SK-N-SH (cell line): ENCODE results near the gene KMT2A. TPM values are rescaled to one million over a fixed set of nuclear protein-coding genes. Genes with fewer than 3 reads are reported as not detected.
A peak's percentile ranks its signal among the peaks of the same experiment; 100 is the strongest.

Experiments used
- CTCF ChIA-PET: fragments of 300-600, 350-600 bp; formaldehyde crosslinking; extraction: SDS; loops from one replicate; lab custom pipeline; 2021; lab: Yijun Ruan, JAX
- POLR2A ChIA-PET: fragments of 350-600 bp; sonication (Branson Sonifier 250); formaldehyde crosslinking; extraction: SDS; loops from one replicate; lab custom pipeline; 2020; ENCODE audit warnings: antibody characterized with exemption, inconsistent platforms; lab: Yijun Ruan, JAX
- DNase-seq: peaks from one replicate; pipeline ENCODE4 v3.0.0; 2012
- H2AFZ ChIP-seq: fragments of 200-600 bp; sonication (generic); 2 replicates; pipeline ENCODE4 v1.8.1; 2016; ENCODE audit warnings: antibody characterized with exemption, mild to moderate bottlenecking, low read depth
- H3F3A ChIP-seq: fragments of 200-600 bp; sonication (generic); replicated peaks from 2 replicates; pipeline ENCODE3; 2016; ENCODE audit warnings: antibody characterized with exemption, mild to moderate bottlenecking; ENCODE audit not compliant: insufficient read depth
- H3K27ac ChIP-seq, 2 experiments: fragments of 200-500 bp in 1 of 2; fragments of 200-600 bp in 1 of 2; sonication (Bioruptor generic) in 1 of 2; sonication (generic), shearing (Covaris generic) in 1 of 2; 2 replicates each; pipeline versions ENCODE4 v1.5.1 to v1.6.1; 2014 to 2016; ENCODE audit warnings: low read depth in 2 of 2, inconsistent platforms in 1 of 2, low read length in 1 of 2, mild to moderate bottlenecking in 1 of 2, mixed read lengths in 1 of 2
- H3K27me3 ChIP-seq: fragments of 200-600 bp; sonication (generic), shearing (Covaris generic); 2 replicates; pipeline ENCODE4 v1.6.1; 2016; ENCODE audit warnings: mixed run types; ENCODE audit not compliant: insufficient read depth
- H3K36me3 ChIP-seq, 2 experiments: fragments of 200-500 bp in 1 of 2; fragments of 200-600 bp in 1 of 2; sonication (Bioruptor generic) in 1 of 2; sonication (generic) in 1 of 2; replicated peaks in 1 of 2; 2 replicates each; pipeline versions ENCODE3 to v1.5.1; 2014 to 2016; ENCODE audit warnings: low read length in 1 of 2, mild to moderate bottlenecking in 1 of 2; ENCODE audit not compliant: insufficient read depth in 2 of 2, control insufficient read depth in 1 of 2
- H3K4me1 ChIP-seq, 2 experiments: fragments of 200-500 bp in 1 of 2; fragments of 200-600 bp in 1 of 2; sonication (Bioruptor generic) in 1 of 2; sonication (generic), shearing (Covaris generic) in 1 of 2; 2 replicates each; pipeline versions ENCODE4 v1.5.1 to v1.6.1; 2014 to 2016; ENCODE audit warnings: low read depth in 1 of 2, low read length in 1 of 2, mixed run types in 1 of 2; ENCODE audit not compliant: insufficient read depth in 2 of 2, control insufficient read depth in 1 of 2
- H3K4me2 ChIP-seq: fragments of 200-600 bp; sonication (generic), shearing (Covaris generic); 2 replicates; pipeline ENCODE4 v1.6.1; 2017; ENCODE audit warnings: mixed run types
- H3K4me3 ChIP-seq, 2 experiments: fragments of 200-500 bp in 1 of 2; fragments of 200-600 bp in 1 of 2; sonication (Bioruptor generic) in 1 of 2; sonication (generic), shearing (Covaris generic) in 1 of 2; 2 replicates each; pipeline versions ENCODE4 v1.5.1 to v1.8.1; 2014 to 2016; ENCODE audit warnings: low read depth in 2 of 2, inconsistent platforms in 1 of 2, low read length in 1 of 2, mild to moderate bottlenecking in 1 of 2, mixed read lengths in 1 of 2, moderate library complexity in 1 of 2
- H3K79me2 ChIP-seq: fragments of 200-600 bp; sonication (generic); 2 replicates; pipeline ENCODE4 v1.8.1; 2017; ENCODE audit warnings: mild to moderate bottlenecking; ENCODE audit not compliant: insufficient read depth
- H3K9ac ChIP-seq: fragments of 200-600 bp; sonication (generic); 2 replicates; pipeline ENCODE4 v1.6.1; 2017; ENCODE audit warnings: mixed run types
- H3K9me2 ChIP-seq: fragments of 200-600 bp; sonication (generic); 2 replicates; pipeline ENCODE4 v1.6.1; 2017; ENCODE audit warnings: mixed run types
- H3K9me3 ChIP-seq: fragments of 200-600 bp; sonication (generic); 2 replicates; pipeline ENCODE4 v1.6.1; 2017; ENCODE audit warnings: mixed run types, mild to moderate bottlenecking, moderate library complexity
- H4K20me1 ChIP-seq: fragments of 200-600 bp; sonication (generic); 2 replicates; pipeline ENCODE4 v1.6.1; 2017; ENCODE audit warnings: mild to moderate bottlenecking, mixed run types; ENCODE audit not compliant: insufficient read depth
- ELF1 ChIP-seq: IDR thresholded peaks from 2 replicates; pipeline ENCODE4 v1.4.0; 2012
- FOXJ3 ChIP-seq: sonication (generic); formaldehyde crosslinking; IDR thresholded peaks from 2 replicates; pipeline ENCODE4 v1.5.1; 2020; ENCODE audit warnings: mild to moderate bottlenecking, missing genetic modification reagents
- GABPA ChIP-seq: IDR thresholded peaks from 2 replicates; pipeline ENCODE4 v1.4.0; 2012; ENCODE audit warnings: low read depth, mild to moderate bottlenecking
- JUND ChIP-seq: IDR thresholded peaks from 2 replicates; pipeline ENCODE4 v1.4.0; 2012
- MEF2A ChIP-seq: IDR thresholded peaks from 2 replicates; pipeline ENCODE4 v1.4.0; 2012; ENCODE audit warnings: low read depth, borderline replicate concordance
- MXI1 ChIP-seq: IDR thresholded peaks from 2 replicates; pipeline ENCODE4 v1.6.1; 2012; ENCODE audit warnings: mild to moderate bottlenecking, low read depth, low read length, improper control_type of control experiment
- NFIC ChIP-seq: IDR thresholded peaks from 2 replicates; pipeline ENCODE4 v1.4.0; 2012; ENCODE audit warnings: borderline replicate concordance
- NRF1 ChIP-seq: IDR thresholded peaks from 2 replicates; pipeline ENCODE4 v1.6.1; 2012; ENCODE audit warnings: low read depth, mild to moderate bottlenecking, low read length
- POLR2AphosphoS5 ChIP-seq: IDR thresholded peaks from 2 replicates; pipeline ENCODE4 v1.6.1; 2012; ENCODE audit warnings: low read depth, low read length
- RXRA ChIP-seq: IDR thresholded peaks from 2 replicates; pipeline ENCODE4 v1.4.0; 2012; ENCODE audit warnings: low read depth, mild to moderate bottlenecking, borderline replicate concordance
- SMC3 ChIP-seq: IDR thresholded peaks from 2 replicates; pipeline ENCODE4 v1.6.1; 2012; ENCODE audit warnings: low read depth, low read length, improper control_type of control experiment
- TAF1 ChIP-seq: IDR thresholded peaks from 2 replicates; pipeline ENCODE4 v1.6.1; 2012; ENCODE audit warnings: low read depth, mild to moderate bottlenecking, low read length, moderate library complexity, borderline replicate concordance
- whole genome bisulfite sequencing: methylation state at CpG from one replicate; pipeline ENCODE4 v1.1.6; 2017; ENCODE audit warnings: low lambda C conversion rate; 5-methylcytosine and 5-hydroxymethylcytosine counted together
- polyA plus RNA-seq, 3 experiments: library from polyadenylated mRNA; depleted of rRNA; stranded (reverse); fragments of >200 nt; gene quantifications; 2 replicates each; pipeline ENCODE4 v1.2.3, GENCODE V29; 2012
- TF ChIP-seq, protein P1 (sequence below): IDR thresholded peaks from 2 replicates; pipeline ENCODE4 v1.6.1; 2012; ENCODE audit warnings: mild to moderate bottlenecking, low read depth, low read length, moderate library complexity
- TF ChIP-seq, protein P2 (sequence below): IDR thresholded peaks from 2 replicates; pipeline ENCODE4 v1.4.0; 2012; ENCODE audit warnings: low read depth, borderline replicate concordance
- TF ChIP-seq, protein P3 (sequence below): IDR thresholded peaks from 2 replicates; pipeline ENCODE4 v1.4.0; 2012; ENCODE audit warnings: low read depth
- TF ChIP-seq, protein P4 (sequence below): fragments of 150-350 bp; IDR thresholded peaks from 2 replicates; pipeline ENCODE4 v1.6.1; 2017; ENCODE audit warnings: antibody characterized with exemption, low read length, low read depth, borderline replicate concordance
- TF ChIP-seq, protein P5 (sequence below): fragments of 150-350 bp; IDR thresholded peaks from 2 replicates; pipeline ENCODE4 v1.6.1; 2016; ENCODE audit warnings: mild to moderate bottlenecking, low read depth, low read length

The KMT2A gene
- polyA plus RNA-seq, 1 of the 3 experiments (the other 2 are of a cell fraction): 15.7 TPM

- TF ChIP-seq, protein P1, sequence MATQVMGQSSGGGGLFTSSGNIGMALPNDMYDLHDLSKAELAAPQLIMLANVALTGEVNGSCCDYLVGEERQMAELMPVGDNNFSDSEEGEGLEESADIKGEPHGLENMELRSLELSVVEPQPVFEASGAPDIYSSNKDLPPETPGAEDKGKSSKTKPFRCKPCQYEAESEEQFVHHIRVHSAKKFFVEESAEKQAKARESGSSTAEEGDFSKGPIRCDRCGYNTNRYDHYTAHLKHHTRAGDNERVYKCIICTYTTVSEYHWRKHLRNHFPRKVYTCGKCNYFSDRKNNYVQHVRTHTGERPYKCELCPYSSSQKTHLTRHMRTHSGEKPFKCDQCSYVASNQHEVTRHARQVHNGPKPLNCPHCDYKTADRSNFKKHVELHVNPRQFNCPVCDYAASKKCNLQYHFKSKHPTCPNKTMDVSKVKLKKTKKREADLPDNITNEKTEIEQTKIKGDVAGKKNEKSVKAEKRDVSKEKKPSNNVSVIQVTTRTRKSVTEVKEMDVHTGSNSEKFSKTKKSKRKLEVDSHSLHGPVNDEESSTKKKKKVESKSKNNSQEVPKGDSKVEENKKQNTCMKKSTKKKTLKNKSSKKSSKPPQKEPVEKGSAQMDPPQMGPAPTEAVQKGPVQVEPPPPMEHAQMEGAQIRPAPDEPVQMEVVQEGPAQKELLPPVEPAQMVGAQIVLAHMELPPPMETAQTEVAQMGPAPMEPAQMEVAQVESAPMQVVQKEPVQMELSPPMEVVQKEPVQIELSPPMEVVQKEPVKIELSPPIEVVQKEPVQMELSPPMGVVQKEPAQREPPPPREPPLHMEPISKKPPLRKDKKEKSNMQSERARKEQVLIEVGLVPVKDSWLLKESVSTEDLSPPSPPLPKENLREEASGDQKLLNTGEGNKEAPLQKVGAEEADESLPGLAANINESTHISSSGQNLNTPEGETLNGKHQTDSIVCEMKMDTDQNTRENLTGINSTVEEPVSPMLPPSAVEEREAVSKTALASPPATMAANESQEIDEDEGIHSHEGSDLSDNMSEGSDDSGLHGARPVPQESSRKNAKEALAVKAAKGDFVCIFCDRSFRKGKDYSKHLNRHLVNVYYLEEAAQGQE: no peak
- TF ChIP-seq GABPA (no peak), RXRA (no peak)
These were observed 90.8 kb downstream of the KMT2A start, which contains the start of gene TTC36 (continued) for GRCh38 chr11:118527109-118527508.

DNA sequence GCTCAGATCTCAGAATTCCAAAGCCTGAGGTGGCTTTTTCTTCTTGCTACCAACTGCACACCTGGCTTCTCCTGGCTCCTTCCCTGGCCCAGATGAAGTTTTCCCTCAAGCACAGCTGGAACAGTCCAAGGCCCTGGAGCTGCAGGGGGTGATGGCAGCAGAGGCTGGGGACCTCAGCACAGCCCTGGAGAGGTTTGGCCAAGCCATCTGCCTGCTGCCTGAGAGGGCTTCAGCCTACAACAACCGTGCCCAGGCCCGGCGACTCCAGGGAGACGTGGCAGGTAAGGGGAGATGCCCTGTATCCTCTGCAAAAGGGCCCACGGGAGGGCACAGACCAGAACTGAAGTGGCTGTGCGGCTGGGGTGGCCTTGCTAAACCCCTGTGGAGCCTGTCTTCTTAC, 92.2 kb downstream of the KMT2A start:
- no peaks in the 10 kb centered on the region for H4K20me1 ChIP-seq
- H2AFZ ChIP-seq: no peak overlapping the region
- ChIA-PET CTCF (interaction anchor here (0.8 to 1.5 kb wide), 2 partner anchors 20 to 357 kb away, joined by 3 to 4 read pairs; no protein-coding TSS in a partner anchor), POLR2A (no interaction called here)
- peaks cover 17% of the 10 kb centered on the region for H3F3A ChIP-seq
- peaks cover 20 to 43% of the 10 kb centered on the region in 2 experiments for H3K36me3 ChIP-seq
- H3K27ac ChIP-seq: no peak overlapping the region
- H3K4me2 ChIP-seq: no peak overlapping the region
- 81% methylated on average over 6 of the region's 6 CpGs for WGBS
- no peak overlapping the region for H3K4me3 ChIP-seq
- no peak for TF ChIP-seq JUND
- no peaks in the 10 kb centered on the region for H3K9me2 ChIP-seq
- no peaks in the 10 kb centered on the region for H3K27me3 ChIP-seq
- DNase-seq: no peak
- H3K4me1 ChIP-seq: peaks cover 4 to 18% of the 10 kb centered on the region in 2 experiments; a peak in 3 of 4 replicates
- no peak overlapping the region for H3K9ac ChIP-seq
- no peaks in the 10 kb centered on the region for H3K9me3 ChIP-seq
- H3K79me2 ChIP-seq: no peaks in the 10 kb centered on the region; the same call in 1 of the 2 replicates

GRCh38 chr11:118529584-118530175, 93.4 kb downstream of the KMT2A start:
- 78% methylated on average over 5 of the region's 5 CpGs for WGBS
- ChIA-PET CTCF (interaction anchor here (0.6 to 1.5 kb wide), 3 partner anchors 8 to 359 kb away, joined by 3 to 4 read pairs (median 3); partner anchors contain the start of gene ARCN1), POLR2A (no interaction called here)
- Histone ChIP-seq H3K79me2 (no peaks in the 10 kb centered on the region; the same call in 1 of the 2 replicates), H3K9me2 (no peaks in the 10 kb centered on the region), H3K27me3 (no peaks in the 10 kb centered on the region), H3K9ac (peak overlapping the region; percentile 69; the same call in 1 of the 2 replicates), H3K36me3 (peaks cover 9 to 34% of the 10 kb centered on the region in 2 experiments)
- no peak for DNase-seq
- TF ChIP-seq, protein P2, sequence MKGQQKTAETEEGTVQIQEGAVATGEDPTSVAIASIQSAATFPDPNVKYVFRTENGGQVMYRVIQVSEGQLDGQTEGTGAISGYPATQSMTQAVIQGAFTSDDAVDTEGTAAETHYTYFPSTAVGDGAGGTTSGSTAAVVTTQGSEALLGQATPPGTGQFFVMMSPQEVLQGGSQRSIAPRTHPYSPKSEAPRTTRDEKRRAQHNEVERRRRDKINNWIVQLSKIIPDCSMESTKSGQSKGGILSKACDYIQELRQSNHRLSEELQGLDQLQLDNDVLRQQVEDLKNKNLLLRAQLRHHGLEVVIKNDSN: no peak
- TF ChIP-seq JUND: no peak
- TF ChIP-seq MEF2A: no peak
- no peak for TF ChIP-seq ELF1
- TF ChIP-seq SMC3: no peak
- TF ChIP-seq NRF1: no peak
- TF ChIP-seq FOXJ3: no peak
- TF ChIP-seq, protein P3, sequence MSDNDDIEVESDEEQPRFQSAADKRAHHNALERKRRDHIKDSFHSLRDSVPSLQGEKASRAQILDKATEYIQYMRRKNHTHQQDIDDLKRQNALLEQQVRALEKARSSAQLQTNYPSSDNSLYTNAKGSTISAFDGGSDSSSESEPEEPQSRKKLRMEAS: no peak
- no peak for TF ChIP-seq NFIC
- TF ChIP-seq RXRA: no peak
- no peak for TF ChIP-seq MXI1
- TF ChIP-seq, protein P4, sequence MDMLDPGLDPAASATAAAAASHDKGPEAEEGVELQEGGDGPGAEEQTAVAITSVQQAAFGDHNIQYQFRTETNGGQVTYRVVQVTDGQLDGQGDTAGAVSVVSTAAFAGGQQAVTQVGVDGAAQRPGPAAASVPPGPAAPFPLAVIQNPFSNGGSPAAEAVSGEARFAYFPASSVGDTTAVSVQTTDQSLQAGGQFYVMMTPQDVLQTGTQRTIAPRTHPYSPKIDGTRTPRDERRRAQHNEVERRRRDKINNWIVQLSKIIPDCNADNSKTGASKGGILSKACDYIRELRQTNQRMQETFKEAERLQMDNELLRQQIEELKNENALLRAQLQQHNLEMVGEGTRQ: no peak
- TF ChIP-seq, protein P5, sequence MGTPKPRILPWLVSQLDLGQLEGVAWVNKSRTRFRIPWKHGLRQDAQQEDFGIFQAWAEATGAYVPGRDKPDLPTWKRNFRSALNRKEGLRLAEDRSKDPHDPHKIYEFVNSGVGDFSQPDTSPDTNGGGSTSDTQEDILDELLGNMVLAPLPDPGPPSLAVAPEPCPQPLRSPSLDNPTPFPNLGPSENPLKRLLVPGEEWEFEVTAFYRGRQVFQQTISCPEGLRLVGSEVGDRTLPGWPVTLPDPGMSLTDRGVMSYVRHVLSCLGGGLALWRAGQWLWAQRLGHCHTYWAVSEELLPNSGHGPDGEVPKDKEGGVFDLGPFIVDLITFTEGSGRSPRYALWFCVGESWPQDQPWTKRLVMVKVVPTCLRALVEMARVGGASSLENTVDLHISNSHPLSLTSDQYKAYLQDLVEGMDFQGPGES: no peak
- TF ChIP-seq TAF1: no peak
- no peak for TF ChIP-seq POLR2AphosphoS5
- TF ChIP-seq, all 33 proteins: peak for 0
- H3K27ac ChIP-seq: peak overlapping the region in 1 of 2 experiments; percentile 78; a peak in 2 of 4 replicates
- peaks cover 4 to 18% of the 10 kb centered on the region in 2 experiments; a peak in 3 of 4 replicates for H3K4me1 ChIP-seq
- H3K4me2 ChIP-seq: peak overlapping the region; percentile 95
- peaks cover 17% of the 10 kb centered on the region for H3F3A ChIP-seq
- no peak overlapping the region for H2AFZ ChIP-seq
- H4K20me1 ChIP-seq: no peaks in the 10 kb centered on the region
- H3K9me3 ChIP-seq: no peaks in the 10 kb centered on the region
- H3K4me3 ChIP-seq: peak overlapping the region; percentile 74 to 85
